ENCODE measurements around the gene HOXB4. TPM values are rescaled to one million over a fixed set of nuclear protein-coding genes. Genes with fewer than 3 reads are reported as not detected.

HOXB4 gene
- total RNA-seq, 1 donor from 2014 or later = not detected

DNA sequence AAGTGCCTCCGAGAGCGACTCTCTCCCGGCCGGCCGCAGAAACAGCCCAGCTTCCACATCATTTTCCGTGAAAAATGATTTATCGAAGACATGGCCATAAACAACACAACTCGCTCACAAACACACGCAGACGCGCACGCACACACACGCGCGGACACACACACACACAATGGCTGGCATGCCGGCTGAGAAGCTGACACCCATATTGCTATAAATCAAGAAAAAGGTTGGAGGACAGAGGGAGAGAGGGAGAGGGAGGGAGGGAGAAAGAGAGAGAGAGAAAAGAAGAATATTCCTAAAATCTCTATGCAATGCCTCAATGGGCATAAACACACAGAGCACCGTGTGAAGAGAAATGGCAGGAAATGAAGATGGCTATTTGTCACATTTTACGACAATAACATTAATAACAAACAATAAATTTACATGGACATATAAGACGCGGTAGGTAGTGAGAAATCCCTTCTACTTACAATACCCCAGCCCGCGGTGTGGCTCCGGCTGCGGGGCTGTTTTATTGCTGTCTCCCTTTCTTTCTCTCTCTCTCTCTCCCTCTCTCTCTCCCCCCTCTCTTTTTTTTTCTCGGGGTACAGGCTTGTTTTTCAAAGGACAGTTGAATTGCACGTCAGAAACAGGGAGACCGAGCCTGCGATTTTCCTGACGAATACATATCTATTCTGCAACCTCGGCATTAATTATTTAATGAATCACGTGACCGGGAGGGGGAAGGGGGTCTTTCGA is 9.5 kb downstream of the HOXB4 start:
- DNase-seq (ENCODE audit: low read depth) = no peak
- peaks cover 82% of the 10 kb centered on the region for H3K27me3 ChIP-seq (ENCODE audit: control insufficient read depth, insufficient read depth, low read length)
- H3K36me3 ChIP-seq (ENCODE audit: control insufficient read depth, insufficient read depth, low read length) = no peaks in the 10 kb centered on the region
- FAIRE-seq = no peak
- H3K4me3 ChIP-seq (ENCODE audit: low read depth, low read length) = no peak overlapping the region
- TF ChIP-seq, protein P1, sequence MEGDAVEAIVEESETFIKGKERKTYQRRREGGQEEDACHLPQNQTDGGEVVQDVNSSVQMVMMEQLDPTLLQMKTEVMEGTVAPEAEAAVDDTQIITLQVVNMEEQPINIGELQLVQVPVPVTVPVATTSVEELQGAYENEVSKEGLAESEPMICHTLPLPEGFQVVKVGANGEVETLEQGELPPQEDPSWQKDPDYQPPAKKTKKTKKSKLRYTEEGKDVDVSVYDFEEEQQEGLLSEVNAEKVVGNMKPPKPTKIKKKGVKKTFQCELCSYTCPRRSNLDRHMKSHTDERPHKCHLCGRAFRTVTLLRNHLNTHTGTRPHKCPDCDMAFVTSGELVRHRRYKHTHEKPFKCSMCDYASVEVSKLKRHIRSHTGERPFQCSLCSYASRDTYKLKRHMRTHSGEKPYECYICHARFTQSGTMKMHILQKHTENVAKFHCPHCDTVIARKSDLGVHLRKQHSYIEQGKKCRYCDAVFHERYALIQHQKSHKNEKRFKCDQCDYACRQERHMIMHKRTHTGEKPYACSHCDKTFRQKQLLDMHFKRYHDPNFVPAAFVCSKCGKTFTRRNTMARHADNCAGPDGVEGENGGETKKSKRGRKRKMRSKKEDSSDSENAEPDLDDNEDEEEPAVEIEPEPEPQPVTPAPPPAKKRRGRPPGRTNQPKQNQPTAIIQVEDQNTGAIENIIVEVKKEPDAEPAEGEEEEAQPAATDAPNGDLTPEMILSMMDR (IDR thresholded peaks at IDR 0.05; ENCODE audit: insufficient read depth, low read length, severe bottlenecking) = no peak

DNA sequence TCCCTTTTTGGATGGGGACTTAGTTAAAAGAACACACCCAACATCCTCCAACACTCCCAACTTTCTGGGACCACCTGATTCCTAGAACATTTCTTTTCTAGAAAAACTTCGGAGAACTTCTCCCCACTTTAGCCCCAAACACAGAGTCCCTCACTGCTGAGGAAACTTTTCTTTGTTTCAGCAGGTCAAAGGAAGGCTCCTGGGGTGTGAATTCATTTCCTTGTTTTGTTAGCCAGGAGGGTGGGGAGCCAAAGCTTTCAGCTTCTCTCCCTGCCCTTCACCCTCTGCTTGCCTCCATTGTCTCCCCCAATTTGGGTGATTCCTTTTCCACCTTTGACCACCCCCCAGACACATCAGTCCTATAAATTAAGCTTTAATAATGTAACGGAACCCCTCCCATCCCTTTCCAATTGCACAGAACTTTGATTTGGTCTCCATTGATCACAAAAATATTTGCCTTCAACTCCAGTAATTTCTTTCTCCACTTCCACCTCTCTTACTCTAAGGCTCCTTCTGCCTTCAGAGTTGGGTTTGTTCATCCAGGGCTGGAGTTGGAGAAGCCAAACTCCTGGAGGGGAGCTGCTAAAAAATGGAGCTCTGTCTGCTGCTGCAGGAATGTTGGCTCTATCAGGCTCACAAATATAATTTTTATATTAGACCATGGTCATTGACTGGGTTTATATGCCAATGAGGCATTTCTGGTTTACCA is 10.3 kb downstream of the HOXB4 start:
- Histone ChIP-seq H3K36me3 (ENCODE audit: control insufficient read depth, insufficient read depth, low read length) (no peaks in the 10 kb centered on the region), H3K27me3 (ENCODE audit: control insufficient read depth, insufficient read depth, low read length) (peaks cover 83% of the 10 kb centered on the region), H3K4me3 (ENCODE audit: low read depth, low read length) (no peak overlapping the region)
- DNase-seq (ENCODE audit: low read depth) = no peak
- TF ChIP-seq, protein P1 (IDR thresholded peaks at IDR 0.05; ENCODE audit: insufficient read depth, low read length, severe bottlenecking) = no peak
- FAIRE-seq = no peak

- Histone ChIP-seq H3K27me3 (ENCODE audit: control insufficient read depth, insufficient read depth, low read length) (peaks cover 83% of the 10 kb centered on the region), H3K4me3 (ENCODE audit: low read depth, low read length) (no peak overlapping the region), H3K36me3 (ENCODE audit: control insufficient read depth, insufficient read depth, low read length) (no peaks in the 10 kb centered on the region)
- TF ChIP-seq, protein P1 (IDR thresholded peaks at IDR 0.05; ENCODE audit: insufficient read depth, low read length, severe bottlenecking) = no peak
- DNase-seq (ENCODE audit: low read depth) (no peak), FAIRE-seq (no peak)
Observed at GRCh38 chr17:48567209-48567608, 10.9 kb downstream of the HOXB4 start.

DNA sequence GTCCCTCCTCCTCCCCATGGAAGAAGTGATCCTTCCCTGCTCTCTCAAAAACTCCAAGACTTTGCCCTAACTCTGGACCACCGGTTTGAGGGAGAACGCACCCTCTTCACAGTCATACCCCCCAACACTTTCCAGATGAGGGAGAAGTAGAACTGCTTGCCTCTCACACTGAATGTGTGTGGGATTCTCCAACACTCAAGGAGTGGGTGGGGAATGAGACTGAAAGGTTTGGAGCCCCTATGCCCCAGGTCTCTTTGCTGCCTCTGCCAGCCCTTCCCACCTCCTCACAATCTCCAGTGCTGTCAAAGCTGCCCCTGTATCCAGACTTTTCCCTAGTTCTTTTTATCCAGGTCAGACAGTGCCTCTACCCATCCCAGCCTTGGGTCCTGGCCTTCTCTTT is 11.4 kb downstream of the HOXB4 start:
- FAIRE-seq = no peak
- Histone ChIP-seq H3K4me3 (ENCODE audit: low read depth, low read length) (no peak overlapping the region), H3K36me3 (ENCODE audit: control insufficient read depth, insufficient read depth, low read length) (no peaks in the 10 kb centered on the region), H3K27me3 (ENCODE audit: control insufficient read depth, insufficient read depth, low read length) (peaks cover 83% of the 10 kb centered on the region)
- DNase-seq (ENCODE audit: low read depth) = no peak
- TF ChIP-seq, protein P1 (IDR thresholded peaks at IDR 0.05; ENCODE audit: insufficient read depth, low read length, severe bottlenecking) = no peak

DNA sequence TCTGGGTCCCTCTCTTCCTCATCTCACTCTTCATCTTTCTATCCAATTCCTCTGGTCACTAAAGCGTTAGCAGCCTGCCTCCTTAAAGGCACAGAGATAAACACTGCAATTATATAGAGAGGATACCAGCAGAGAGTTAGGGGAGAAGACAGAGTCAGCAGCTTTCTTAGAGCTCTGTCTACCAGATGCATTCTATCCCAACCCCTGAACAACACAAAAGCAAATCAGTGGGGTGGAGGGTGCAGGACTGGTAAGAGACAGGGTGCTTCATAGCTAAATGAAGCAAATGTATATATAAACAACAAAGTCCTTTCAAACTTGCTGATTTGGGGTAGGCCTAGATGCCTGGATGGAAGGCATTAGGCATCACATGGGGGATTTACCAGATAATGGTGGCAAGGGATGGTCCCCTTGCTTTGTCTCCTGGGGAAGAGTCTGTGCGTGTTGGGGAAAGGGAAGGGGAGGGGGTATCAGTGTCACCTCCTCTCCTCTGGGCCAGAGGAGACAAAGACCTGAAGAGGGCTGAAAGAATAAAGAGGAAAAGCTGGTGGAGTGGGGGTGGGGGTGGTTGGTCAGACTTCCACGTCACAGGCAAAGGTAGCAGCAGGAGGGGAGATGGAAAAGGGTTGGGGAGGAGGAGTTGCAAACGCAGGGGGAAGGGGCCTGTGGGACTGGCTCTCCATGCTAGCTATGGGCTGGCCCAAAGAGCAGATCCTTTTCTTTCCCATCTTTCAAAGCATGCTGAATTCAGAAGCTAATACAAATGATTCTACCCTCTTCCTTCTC is 12.0 kb downstream of the HOXB4 start:
- FAIRE-seq = no peak
- TF ChIP-seq, protein P1 (IDR thresholded peaks at IDR 0.05; ENCODE audit: insufficient read depth, low read length, severe bottlenecking) = no peak
- Histone ChIP-seq H3K36me3 (ENCODE audit: control insufficient read depth, insufficient read depth, low read length) (no peaks in the 10 kb centered on the region), H3K27me3 (ENCODE audit: control insufficient read depth, insufficient read depth, low read length) (peaks cover 83% of the 10 kb centered on the region), H3K4me3 (ENCODE audit: low read depth, low read length) (no peak overlapping the region)
- no peak for DNase-seq (ENCODE audit: low read depth)
